B cell (primary cell): ENCODE results near the gene AMPD2.

Experiments used
- CTCF ChIP-seq: fragments of 200-600 bp; IDR thresholded peaks from one replicate; pipeline ENCODE4 v1.8.0; 2022; ENCODE audit warnings: antibody characterized with exemption, mild to moderate bottlenecking
- EZH2 ChIP-seq: IDR thresholded peaks from 2 replicates; pipeline ENCODE4 v1.6.1; 2012; ENCODE audit warnings: borderline replicate concordance, low read depth, mild to moderate bottlenecking, moderate library complexity, low read length; ENCODE audit not compliant: insufficient read depth, poor library complexity, severe bottlenecking

DNA sequence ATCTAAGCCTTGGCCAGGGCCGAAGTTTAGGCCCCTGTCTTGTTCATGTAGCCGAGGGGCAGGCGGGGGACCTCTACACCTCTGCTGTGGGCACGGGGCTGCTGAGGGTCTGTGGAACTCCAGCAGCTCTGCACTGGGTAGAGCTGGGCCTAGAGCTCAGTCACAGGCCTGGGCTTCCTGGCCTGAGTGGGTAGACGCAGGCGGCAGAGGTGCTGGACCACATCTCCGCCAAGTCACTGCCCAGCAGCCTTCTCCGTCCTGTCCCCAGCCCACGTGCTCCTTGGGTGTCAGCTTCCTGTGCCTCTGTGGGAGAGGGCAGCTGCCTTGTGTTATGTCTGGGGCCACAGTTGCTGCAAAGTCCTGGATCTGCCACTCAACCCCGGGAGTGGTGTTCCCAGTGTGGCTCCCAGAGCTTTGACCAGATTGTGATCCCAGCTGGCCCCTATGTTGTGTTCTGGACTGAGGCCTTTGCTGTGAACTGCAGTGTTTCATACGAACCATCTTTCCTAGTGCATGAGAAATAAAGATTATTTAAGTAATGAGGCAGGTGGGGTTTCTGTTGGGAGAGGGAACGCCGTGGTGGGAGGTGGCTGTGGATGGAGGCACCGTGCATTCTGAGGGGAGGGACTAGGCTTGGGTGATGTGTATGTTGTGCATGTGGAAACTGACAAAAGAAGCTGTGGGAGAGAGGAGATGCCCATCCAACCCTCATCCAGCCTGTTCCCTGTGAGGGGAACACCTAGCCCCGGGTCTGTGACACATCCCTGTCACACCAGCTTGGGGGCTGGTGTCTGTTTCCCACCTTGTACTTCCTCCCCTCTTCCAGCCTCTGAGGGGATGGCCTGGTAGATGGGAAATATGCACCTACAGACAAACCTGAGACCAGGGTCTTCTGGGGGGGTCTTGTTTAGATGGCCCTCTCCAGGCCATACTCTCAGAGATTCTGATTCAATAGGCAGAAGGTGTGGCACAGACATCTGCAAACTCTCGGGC lies 12.2 kb downstream of the AMPD2 start:
- TF ChIP-seq CTCF (no peak), EZH2 (no peak)
